ENCODE results near the gene BPTF.
"Not testable (repeated sequence)": the region's sequence is repeated elsewhere in the genome, so short reads cannot be mapped to it uniquely, and the experiment has no call there.

BPTF gene

GRCh38 chr17:68015081-68015723, 189.9 kb downstream of the BPTF start:
- no peaks in the 10 kb centered on the region for H3K9me3 ChIP-seq (ENCODE audit: severe bottlenecking)
- no peak for TF ChIP-seq CTCF (IDR thresholded peaks at IDR 0.05; ENCODE audit: low read depth, low read length)

GRCh38 chr17:68016838-68017237, 191.5 kb downstream of the BPTF start:
- no peak overlapping the region for H3K4me3 ChIP-seq (ENCODE audit: low read depth, low read length)
- TF ChIP-seq CTCF (IDR thresholded peaks at IDR 0.05; ENCODE audit: low read depth, low read length), result no peak
- H3K9me3 ChIP-seq (ENCODE audit: severe bottlenecking), result no peaks in the 10 kb centered on the region
- no peaks in the 10 kb centered on the region for H3K27me3 ChIP-seq (ENCODE audit: insufficient read depth, low read depth, severe bottlenecking)
- no peak for DNase-seq
- H3K27ac ChIP-seq, result no peak overlapping the region
- H3K36me3 ChIP-seq, result no peaks in the 10 kb centered on the region

More at GRCh38 chr17:68015081-68015723, 189.9 kb downstream of the BPTF start:
- Histone ChIP-seq H3K4me3 (ENCODE audit: low read depth, low read length) (no peak overlapping the region), H3K36me3 (no peaks in the 10 kb centered on the region), H3K27me3 (ENCODE audit: insufficient read depth, low read depth, severe bottlenecking) (no peaks in the 10 kb centered on the region), H3K27ac (no peak overlapping the region)
- no peak for DNase-seq

- DNase-seq, H3K36me3 ChIP-seq: not testable (repeated sequence)
Measured at GRCh38 chr17:68018493-68018892, 193.2 kb downstream of the BPTF start.

GRCh38 chr17:68019336-68019674, 194.0 kb downstream of the BPTF start:
- no peaks in the 10 kb centered on the region for H3K27me3 ChIP-seq (ENCODE audit: insufficient read depth, low read depth, severe bottlenecking)
- no peak overlapping the region for H3K27ac ChIP-seq
- H3K4me3 ChIP-seq (ENCODE audit: low read depth, low read length), result peak overlapping the region; percentile 16; the same call in 1 of the 2 replicates
- no peaks in the 10 kb centered on the region for H3K36me3 ChIP-seq
- no peak for DNase-seq
- no peak for TF ChIP-seq CTCF (IDR thresholded peaks at IDR 0.05; ENCODE audit: low read depth, low read length)
- no peaks in the 10 kb centered on the region for H3K9me3 ChIP-seq (ENCODE audit: severe bottlenecking)

More at GRCh38 chr17:68018493-68018892, 193.2 kb downstream of the BPTF start:
- H3K4me3 ChIP-seq (ENCODE audit: low read depth, low read length); H3K9me3 ChIP-seq (ENCODE audit: severe bottlenecking); H3K27me3 ChIP-seq (ENCODE audit: insufficient read depth, low read depth, severe bottlenecking); H3K27ac ChIP-seq: not testable (repeated sequence)

- H3K27ac ChIP-seq, result peak overlapping the region; percentile 90
- peak; percentile 99 for DNase-seq
- H3K4me3 ChIP-seq (ENCODE audit: low read depth, low read length), result peak overlapping the region; percentile 78
- no peaks in the 10 kb centered on the region for H3K27me3 ChIP-seq (ENCODE audit: insufficient read depth, low read depth, severe bottlenecking)
- TF ChIP-seq CTCF (IDR thresholded peaks at IDR 0.05; ENCODE audit: low read depth, low read length), result peak; percentile 54
- no peaks in the 10 kb centered on the region for H3K9me3 ChIP-seq (ENCODE audit: severe bottlenecking)
- H3K36me3 ChIP-seq, result no peaks in the 10 kb centered on the region
Measured at GRCh38 chr17:68019675-68020408, 194.5 kb downstream of the BPTF start.

- DNase-seq, result no peak
- H3K27ac ChIP-seq, result peak overlapping the region; percentile 90
- H3K4me3 ChIP-seq (ENCODE audit: low read depth, low read length), result peak overlapping the region; percentile 78
- no peaks in the 10 kb centered on the region for H3K27me3 ChIP-seq (ENCODE audit: insufficient read depth, low read depth, severe bottlenecking)
- TF ChIP-seq CTCF (IDR thresholded peaks at IDR 0.05; ENCODE audit: low read depth, low read length), result no peak
- no peaks in the 10 kb centered on the region for H3K36me3 ChIP-seq
- H3K9me3 ChIP-seq (ENCODE audit: severe bottlenecking), result no peaks in the 10 kb centered on the region
Measured at GRCh38 chr17:68020409-68020756, 195.1 kb downstream of the BPTF start.

GRCh38 chr17:68020791-68021190, 195.5 kb downstream of the BPTF start:
- H3K27ac ChIP-seq, result peak overlapping the region; percentile 90
- H3K9me3 ChIP-seq (ENCODE audit: severe bottlenecking); H3K36me3 ChIP-seq; H3K27me3 ChIP-seq (ENCODE audit: insufficient read depth, low read depth, severe bottlenecking): not testable (repeated sequence)
- H3K4me3 ChIP-seq (ENCODE audit: low read depth, low read length), result peak overlapping the region; percentile 78
- DNase-seq, result peak; percentile 25

Measured in WERI-Rb-1 (cell line).